ENCODE data around the gene FOXP1. TPM values are rescaled to one million over a fixed set of nuclear protein-coding genes. Genes with fewer than 3 reads are reported as not detected.

The FOXP1 gene
- total and polyA plus RNA-seq, 4 donors = 4.9 to 35.4 (median 32.0) TPM

- Histone ChIP-seq H3K4me3 (ENCODE audit: low read depth in 1 of 3, low read length in 3 of 3) (no peak overlapping the region), H3K4me1 (ENCODE audit: control insufficient read depth in 4 of 4, insufficient read depth in 4 of 4, low read length in 3 of 4) (peaks cover 5 to 61% (median 41%) of the 10 kb centered on the region in 4 donors), H3K9ac (ENCODE audit: low read depth in 1 of 2, low read length in 2 of 2) (peak overlapping the region; percentile 31 to 60), H3K27ac (ENCODE audit: low read depth in 1 of 2, low read length in 2 of 2) (peak overlapping the region; percentile 52 to 74), H3K27me3 (ENCODE audit: control insufficient read depth in 4 of 4, insufficient read depth in 4 of 4, low read length in 3 of 4) (no peaks in the 10 kb centered on the region), H3K9me3 (ENCODE audit: control insufficient read depth in 4 of 4, low read length in 3 of 4) (no peaks in the 10 kb centered on the region), H3K36me3 (ENCODE audit: control insufficient read depth in 4 of 4, insufficient read depth in 3 of 4, low read depth in 1 of 4, low read length in 3 of 4) (no peaks in the 10 kb centered on the region)
- no peak for DNase-seq (ENCODE audit: low spot score)
- TF ChIP-seq ATF3 (IDR thresholded peaks at IDR 0.05) (no peak), YY1 (IDR thresholded peaks at IDR 0.05) (peak; percentile 67), HNF4G (IDR thresholded peaks at IDR 0.05) (peak; percentile 11), TAF1 (conservative IDR thresholded peaks at IDR 0.05) (peak; percentile 18), RXRA (IDR thresholded peaks at IDR 0.05) (peak; percentile 63 to 77), RAD21 (IDR thresholded peaks at IDR 0.05) (peak in 1 of 2 donors; percentile 57), REST (IDR thresholded peaks at IDR 0.05) (peak; percentile 38), EGR1 (IDR thresholded peaks at IDR 0.05; ENCODE audit: low read depth in 2 of 2) (no peak), SP1 (IDR thresholded peaks at IDR 0.05) (peak; percentile 43), HNF4A (conservative IDR thresholded peaks at IDR 0.05) (peak; percentile 15 to 57), FOXA2 (IDR thresholded peaks at IDR 0.05) (peak; percentile 7), NR2F2 (IDR thresholded peaks at IDR 0.05) (no peak), GABPA (IDR thresholded peaks at IDR 0.05 in 1 of 2, conservative IDR thresholded peaks at IDR 0.05 in 1 of 2) (no peak), ZBTB33 (IDR thresholded peaks at IDR 0.05) (no peak)
- TF ChIP-seq, protein P1, sequence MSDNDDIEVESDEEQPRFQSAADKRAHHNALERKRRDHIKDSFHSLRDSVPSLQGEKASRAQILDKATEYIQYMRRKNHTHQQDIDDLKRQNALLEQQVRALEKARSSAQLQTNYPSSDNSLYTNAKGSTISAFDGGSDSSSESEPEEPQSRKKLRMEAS (IDR thresholded peaks at IDR 0.05) = peak; percentile 61
- 41% methylated on average over 8 of the region's 8 CpGs for WGBS
Observed at GRCh38 chr3:71135373-71136088, 448.0 kb downstream of the FOXP1 start.

- no peaks in the 10 kb centered on the region for H3K27me3 ChIP-seq (ENCODE audit: control insufficient read depth in 4 of 4, insufficient read depth in 4 of 4, low read length in 3 of 4)
- peaks cover 5 to 56% (median 41%) of the 10 kb centered on the region in 4 donors for H3K4me1 ChIP-seq (ENCODE audit: control insufficient read depth in 4 of 4, insufficient read depth in 4 of 4, low read length in 3 of 4)
- no peak for DNase-seq (ENCODE audit: low spot score)
- no peaks in the 10 kb centered on the region for H3K36me3 ChIP-seq (ENCODE audit: control insufficient read depth in 4 of 4, insufficient read depth in 3 of 4, low read depth in 1 of 4, low read length in 3 of 4)
- peak overlapping the region; percentile 52 to 70 for H3K27ac ChIP-seq (ENCODE audit: low read depth in 1 of 2, low read length in 2 of 2)
- TF ChIP-seq RXRA (IDR thresholded peaks at IDR 0.05) (no peak), YY1 (IDR thresholded peaks at IDR 0.05) (no peak), ZBTB33 (IDR thresholded peaks at IDR 0.05) (no peak), EGR1 (IDR thresholded peaks at IDR 0.05; ENCODE audit: low read depth in 2 of 2) (no peak), FOXA2 (IDR thresholded peaks at IDR 0.05) (no peak), GABPA (IDR thresholded peaks at IDR 0.05 in 1 of 2, conservative IDR thresholded peaks at IDR 0.05 in 1 of 2) (no peak), NR2F2 (IDR thresholded peaks at IDR 0.05) (no peak), TAF1 (conservative IDR thresholded peaks at IDR 0.05) (no peak)
- TF ChIP-seq, protein P1 (IDR thresholded peaks at IDR 0.05) = no peak
- H3K9me3 ChIP-seq (ENCODE audit: control insufficient read depth in 4 of 4, low read length in 3 of 4) = no peaks in the 10 kb centered on the region
- H3K4me3 ChIP-seq (ENCODE audit: low read depth in 1 of 3, low read length in 3 of 3) = peak overlapping the region in 1 of 3 donors; percentile 6
- peak overlapping the region in 1 of 2 donors; percentile 73 for H3K9ac ChIP-seq (ENCODE audit: low read depth in 1 of 2, low read length in 2 of 2)
- 40% methylated on average over 2 of the region's 2 CpGs for WGBS
Observed at GRCh38 chr3:71134521-71134920, 449.0 kb downstream of the FOXP1 start.
